IMR-90 (cell line): ENCODE measurements around the gene GREB1L. TPM values are rescaled to one million over a fixed set of nuclear protein-coding genes. Genes with fewer than 3 reads are reported as not detected.
A peak's percentile ranks its signal among the peaks of the same experiment; 100 is the strongest.

ENCODE experiments used
- ATAC-seq: fragments of 200-7000 bp; cut with Tn5 transposase; 2 replicates; pipeline ENCODE4 v1.9.1; 2020; ENCODE audit warnings: low read depth, mild to moderate bottlenecking, moderate library complexity
- BruUV-seq: library from RNA; stranded (reverse); fragments of 400-500 nt; replicated peaks from 2 replicates; lab custom pipeline; 2021; lab: Mats Ljungman, UMichigan
- CTCF ChIA-PET: fragments of 300-600 bp; formaldehyde crosslinking; extraction: SDS; loops from one replicate; lab custom pipeline; 2021; ENCODE audit warnings: antibody characterized with exemption; lab: Yijun Ruan, JAX
- POLR2A ChIA-PET: fragments of 300-600 bp; sonication (Branson Sonifier 250); formaldehyde crosslinking; loops from one replicate; lab custom pipeline; 2022; ENCODE audit warnings: antibody characterized with exemption; ENCODE audit not compliant: unreplicated experiment; lab: Charles Lee
- DNase-seq: peaks from one replicate; pipeline ENCODE4 v3.0.0; 2013
- H2AFZ ChIP-seq: replicated peaks from 2 replicates; pipeline ENCODE3; 2013; ENCODE audit warnings: low read length, mild to moderate bottlenecking; ENCODE audit not compliant: poor library complexity
- H2AK5ac ChIP-seq: 2 replicates; pipeline ENCODE4 v1.6.1; 2013; ENCODE audit warnings: low read depth, low read length, inconsistent platforms
- H2AK9ac ChIP-seq: replicated peaks from 2 replicates; pipeline ENCODE3; 2013; ENCODE audit warnings: mild to moderate bottlenecking, low read depth, low read length, moderate library complexity; ENCODE audit not compliant: poor library complexity
- H2BK120ac ChIP-seq: 2 replicates; pipeline ENCODE4 v1.6.1; 2013; ENCODE audit warnings: low read depth, low read length, inconsistent platforms
- H2BK15ac ChIP-seq: 3 replicates; pipeline ENCODE4 v1.6.1; 2013; ENCODE audit warnings: low read depth, low read length, inconsistent platforms
- H2BK20ac ChIP-seq: 2 replicates; pipeline ENCODE4 v1.6.1; 2013; ENCODE audit warnings: low read depth, mild to moderate bottlenecking, inconsistent platforms, low read length, moderate library complexity
- H2BK5ac ChIP-seq: 2 replicates; pipeline ENCODE4 v1.6.1; 2013; ENCODE audit warnings: mild to moderate bottlenecking, low read depth, low read length, inconsistent platforms; ENCODE audit not compliant: poor library complexity, severe bottlenecking
- H3K14ac ChIP-seq: replicated peaks from 2 replicates; pipeline ENCODE4 v1.6.1; 2013; ENCODE audit warnings: low read depth, low read length, inconsistent platforms
- H3K18ac ChIP-seq: 2 replicates; pipeline ENCODE4 v1.6.1; 2013; ENCODE audit warnings: low read depth, low read length, control low read depth
- H3K23ac ChIP-seq: 2 replicates; pipeline ENCODE4 v1.6.1; 2013; ENCODE audit warnings: low read depth, low read length, inconsistent platforms
- H3K27ac ChIP-seq: 2 replicates; pipeline ENCODE4 v1.5.1; 2013; ENCODE audit warnings: mild to moderate bottlenecking, control low read depth, low read length; ENCODE audit not compliant: insufficient read depth
- H3K27me3 ChIP-seq: 2 replicates; pipeline ENCODE4 v1.6.1; 2013; ENCODE audit warnings: low read length; ENCODE audit not compliant: control insufficient read depth, insufficient read depth
- H3K36me3 ChIP-seq: 2 replicates; pipeline ENCODE4 v1.6.1; 2013; ENCODE audit warnings: low read length, mixed read lengths; ENCODE audit not compliant: control insufficient read depth, insufficient read depth
- H3K4ac ChIP-seq: 2 replicates; pipeline ENCODE4 v1.6.1; 2013; ENCODE audit warnings: low read depth, low read length, inconsistent platforms
- H3K4me1 ChIP-seq: 2 replicates; pipeline ENCODE4 v1.6.1; 2013; ENCODE audit warnings: low read length, mixed read lengths; ENCODE audit not compliant: control insufficient read depth, insufficient read depth
- H3K4me2 ChIP-seq: 2 replicates; pipeline ENCODE4 v1.6.1; 2013; ENCODE audit warnings: low read depth, mild to moderate bottlenecking, control low read depth, low read length, moderate library complexity
- H3K4me3 ChIP-seq: 2 replicates; pipeline ENCODE4 v1.5.1; 2013; ENCODE audit warnings: low read depth, mild to moderate bottlenecking, control low read depth, low read length, moderate library complexity; ENCODE audit not compliant: insufficient read depth
- H3K56ac ChIP-seq: 2 replicates; pipeline ENCODE4 v1.6.1; 2013; ENCODE audit warnings: low read length, inconsistent platforms; ENCODE audit not compliant: insufficient read depth; ENCODE audit errors: extremely low read depth
- H3K79me1 ChIP-seq, 2 experiments: 2 replicates each; pipeline ENCODE4 v1.6.1; 2013; ENCODE audit warnings: low read length in 2 of 2, inconsistent platforms in 1 of 2, low read depth in 1 of 2
- H3K9ac ChIP-seq: 2 replicates; pipeline ENCODE4 v1.6.1; 2013; ENCODE audit warnings: low read depth, low read length, control low read depth
- H3K9me1 ChIP-seq: 2 replicates; pipeline ENCODE4 v1.6.1; 2013; ENCODE audit warnings: low read length, inconsistent platforms; ENCODE audit not compliant: insufficient read depth
- H3K9me3 ChIP-seq: 2 replicates; pipeline ENCODE4 v1.6.1; 2013; ENCODE audit warnings: low read length; ENCODE audit not compliant: control insufficient read depth, insufficient read depth
- H4K20me1 ChIP-seq: 2 replicates; pipeline ENCODE4 v1.6.1; 2013; ENCODE audit warnings: low read length, inconsistent platforms; ENCODE audit not compliant: insufficient read depth
- H4K5ac ChIP-seq: 2 replicates; pipeline ENCODE4 v1.6.1; 2013; ENCODE audit warnings: mild to moderate bottlenecking, low read depth, low read length, control low read depth
- H4K8ac ChIP-seq, 2 experiments: 2 replicates each; pipeline ENCODE4 v1.6.1; 2013; ENCODE audit warnings: low read depth in 2 of 2, low read length in 2 of 2, control low read depth in 1 of 2, inconsistent platforms in 1 of 2
- H4K91ac ChIP-seq: 2 replicates; pipeline ENCODE4 v1.6.1; 2013; ENCODE audit warnings: low read depth, low read length, inconsistent platforms; ENCODE audit not compliant: insufficient read depth
- CEBPB ChIP-seq: IDR thresholded peaks from 2 replicates; pipeline ENCODE4 v1.6.1; 2012; ENCODE audit warnings: low read depth, low read length, improper control_type of control experiment
- CHD1 ChIP-seq: IDR thresholded peaks from 2 replicates; pipeline ENCODE4 v1.6.1; 2012; ENCODE audit warnings: low read depth, low read length, improper control_type of control experiment
- FOS ChIP-seq: fragments of 150-350 bp; IDR thresholded peaks from 2 replicates; pipeline ENCODE4 v1.6.1; 2016; ENCODE audit warnings: low read depth, low read length
- MAFK ChIP-seq: IDR thresholded peaks from 2 replicates; pipeline ENCODE4 v1.6.1; 2012; ENCODE audit warnings: low read depth, low read length, improper control_type of control experiment
- MAZ ChIP-seq: IDR thresholded peaks from 2 replicates; pipeline ENCODE4 v1.6.1; 2012; ENCODE audit warnings: low read depth, mild to moderate bottlenecking, low read length, improper control_type of control experiment, moderate library complexity, borderline replicate concordance
- MXI1 ChIP-seq: IDR thresholded peaks from 2 replicates; pipeline ENCODE4 v1.6.1; 2012; ENCODE audit warnings: low read depth, mild to moderate bottlenecking, low read length, moderate library complexity, borderline replicate concordance
- RFX5 ChIP-seq: IDR thresholded peaks from 2 replicates; pipeline ENCODE4 v1.8.0; 2012; ENCODE audit warnings: low read depth, mild to moderate bottlenecking, low read length, moderate library complexity
- SMC3 ChIP-seq: fragments of 150-350 bp; IDR thresholded peaks from 2 replicates; pipeline ENCODE4 v1.6.1; 2016; ENCODE audit warnings: low read depth, mild to moderate bottlenecking, antibody characterized with exemption, low read length, moderate library complexity
- WGBS, 2 experiments: methylation state at CpG; one replicate each; pipeline versions ENCODE4 v1.1.5 to v1.1.7; 2013; ENCODE audit warnings: missing lambda C conversion rate in 2 of 2; ENCODE audit not compliant: insufficient read length in 1 of 2; ENCODE audit errors: extremely low coverage in 2 of 2; 5-methylcytosine and 5-hydroxymethylcytosine counted together
- dilution Hi-C: fragments of 300-500 bp; cut with HindIII; formaldehyde crosslinking; loops from one replicate; pipeline ENCODE4 v1.14.3; 2018; ENCODE audit warnings: low sequenced_read_pairs; ENCODE audit not compliant: unreplicated experiment
- in situ Hi-C: fragments of 300-500 bp; cut with MboI; formaldehyde crosslinking; loops from 3 replicates; pipeline ENCODE4 v1.14.3; 2019; ENCODE audit warnings: low sequenced_read_pairs, inconsistent platforms, mixed read lengths
- intact Hi-C: fragments of 100-400 bp; cut with micrococcal nuclease; formaldehyde crosslinking; loops from 2 replicates; pipeline ENCODE4 v1.10.0; 2022
- polyA plus RNA-seq, 3 experiments: library from polyadenylated mRNA; depleted of rRNA; stranded (reverse); fragments of >200 nt; gene quantifications; 2 replicates each; pipeline ENCODE4 v1.2.3, GENCODE V29; 2012; ENCODE audit warnings: low replicate concordance in 1 of 3
- total RNA-seq: library from RNA; depleted of rRNA; stranded (reverse); fragments of >200 nt; gene quantifications from 2 replicates; pipeline ENCODE4 v1.2.3, GENCODE V29; 2012
- TF ChIP-seq, protein P1 (sequence below): fragments of 150-350 bp; IDR thresholded peaks from 2 replicates; pipeline ENCODE4 v1.6.1; 2016; ENCODE audit warnings: low read depth, mild to moderate bottlenecking, low read length, moderate library complexity, borderline replicate concordance

The GREB1L gene
- total and polyA plus RNA-seq, 2 of the 4 experiments (the other 2 are of a cell fraction): under 0.01 to 0.02 TPM

DNA sequence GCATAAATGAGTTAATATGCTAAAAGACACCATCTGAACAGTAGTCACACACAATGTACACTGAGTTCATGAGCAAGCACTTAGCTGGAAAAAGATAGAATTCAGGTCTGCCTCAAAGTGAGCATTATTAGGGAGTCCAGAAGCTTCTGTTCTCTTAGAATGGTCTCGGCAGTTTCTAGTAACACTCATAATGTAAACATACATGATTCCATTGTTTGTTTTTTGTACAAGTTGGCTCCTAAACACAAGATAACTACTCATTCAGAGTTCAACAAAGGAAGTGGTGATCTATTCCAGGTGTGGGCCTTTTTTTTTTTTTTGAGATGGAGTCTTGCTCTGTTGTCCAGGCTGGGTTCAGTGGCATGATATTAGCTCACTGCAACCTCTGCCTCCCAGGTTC, 292.3 kb downstream of the GREB1L start:
- BruUV-seq: no TSS peak
- H4K8ac ChIP-seq: no peak overlapping the region
- H4K20me1 ChIP-seq: no peaks in the 10 kb centered on the region
- H3K9me1 ChIP-seq: no peaks in the 10 kb centered on the region
- H3K9ac ChIP-seq: no peak overlapping the region
- no peak overlapping the region for H2BK120ac ChIP-seq
- no peak overlapping the region for H2BK15ac ChIP-seq
- H4K5ac ChIP-seq: no peak overlapping the region
- no peak overlapping the region for H2AFZ ChIP-seq
- ATAC-seq: no peak
- peaks cover 27% of the 10 kb centered on the region for H3K36me3 ChIP-seq
- ChIA-PET CTCF (interaction anchor here (0.6 to 1.3 kb wide), 2 partner anchors 31 to 1888 kb away, joined by 4 to 6 read pairs; no protein-coding TSS in a partner anchor), POLR2A (interaction anchor here (0.6 kb wide), 1 partner anchor 342 kb away, joined by 7 read pairs; no protein-coding TSS in a partner anchor)
- H3K79me1 ChIP-seq: no peaks in the 10 kb centered on the region
- no peak overlapping the region for H2AK5ac ChIP-seq
- in situ Hi-C loops: no loop called here
- TF ChIP-seq SMC3: no peak
- no peak for TF ChIP-seq CHD1
- TF ChIP-seq, protein P1, sequence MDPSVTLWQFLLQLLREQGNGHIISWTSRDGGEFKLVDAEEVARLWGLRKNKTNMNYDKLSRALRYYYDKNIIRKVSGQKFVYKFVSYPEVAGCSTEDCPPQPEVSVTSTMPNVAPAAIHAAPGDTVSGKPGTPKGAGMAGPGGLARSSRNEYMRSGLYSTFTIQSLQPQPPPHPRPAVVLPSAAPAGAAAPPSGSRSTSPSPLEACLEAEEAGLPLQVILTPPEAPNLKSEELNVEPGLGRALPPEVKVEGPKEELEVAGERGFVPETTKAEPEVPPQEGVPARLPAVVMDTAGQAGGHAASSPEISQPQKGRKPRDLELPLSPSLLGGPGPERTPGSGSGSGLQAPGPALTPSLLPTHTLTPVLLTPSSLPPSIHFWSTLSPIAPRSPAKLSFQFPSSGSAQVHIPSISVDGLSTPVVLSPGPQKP: no peak
- TF ChIP-seq FOS: no peak
- TF ChIP-seq CEBPB: no peak
- TF ChIP-seq RFX5: no peak
- no peak for TF ChIP-seq MXI1
- TF ChIP-seq MAZ: no peak
- no peak for TF ChIP-seq MAFK
- no peak overlapping the region for H4K91ac ChIP-seq
- DNase-seq: peak; percentile 43
- H3K14ac ChIP-seq: no peak overlapping the region
- H3K9me3 ChIP-seq: no peaks in the 10 kb centered on the region
- H3K4me1 ChIP-seq: no peaks in the 10 kb centered on the region
- intact Hi-C loops: no loop called here
- no peak overlapping the region for H3K56ac ChIP-seq
- H3K4me3 ChIP-seq: no peak overlapping the region
- no peak overlapping the region for H2BK5ac ChIP-seq
- H3K18ac ChIP-seq: no peak overlapping the region
- no peak overlapping the region for H3K23ac ChIP-seq
- no peak overlapping the region for H3K27ac ChIP-seq
- no peak overlapping the region for H3K4me2 ChIP-seq
- no peak overlapping the region for H3K4ac ChIP-seq
- no peak overlapping the region for H2AK9ac ChIP-seq
- no CpG with 5 or more reads among the region's 1 CpG for WGBS, 2 experiments
- no peak overlapping the region for H2BK20ac ChIP-seq
- no peaks in the 10 kb centered on the region for H3K27me3 ChIP-seq
- dilution Hi-C loops: no loop called here
